IMR-90 (cell line): ENCODE results near the gene KIF5C. TPM values are rescaled to one million over a fixed set of nuclear protein-coding genes. Genes with fewer than 3 reads are reported as not detected.

Source experiments
- ATAC-seq: fragments of 200-7000 bp; cut with Tn5 transposase; 2 replicates; pipeline ENCODE4 v1.9.1; 2020; ENCODE audit warnings: low read depth, mild to moderate bottlenecking, moderate library complexity
- BruUV-seq: library from RNA; stranded (reverse); fragments of 400-500 nt; replicated peaks from 2 replicates; lab custom pipeline; 2021; lab: Mats Ljungman, UMichigan
- CTCF ChIA-PET: fragments of 300-600 bp; formaldehyde crosslinking; extraction: SDS; loops from one replicate; lab custom pipeline; 2021; ENCODE audit warnings: antibody characterized with exemption; lab: Yijun Ruan, JAX
- POLR2A ChIA-PET: fragments of 300-600 bp; sonication (Branson Sonifier 250); formaldehyde crosslinking; loops from one replicate; lab custom pipeline; 2022; ENCODE audit warnings: antibody characterized with exemption; ENCODE audit not compliant: unreplicated experiment; lab: Charles Lee
- DNase-seq: peaks from one replicate; pipeline ENCODE4 v3.0.0; 2013
- H2AFZ ChIP-seq: replicated peaks from 2 replicates; pipeline ENCODE3; 2013; ENCODE audit warnings: low read length, mild to moderate bottlenecking; ENCODE audit not compliant: poor library complexity
- H2AK5ac ChIP-seq: 2 replicates; pipeline ENCODE4 v1.6.1; 2013; ENCODE audit warnings: low read depth, low read length, inconsistent platforms
- H2AK9ac ChIP-seq: replicated peaks from 2 replicates; pipeline ENCODE3; 2013; ENCODE audit warnings: mild to moderate bottlenecking, low read depth, low read length, moderate library complexity; ENCODE audit not compliant: poor library complexity
- H2BK120ac ChIP-seq: 2 replicates; pipeline ENCODE4 v1.6.1; 2013; ENCODE audit warnings: low read depth, low read length, inconsistent platforms
- H2BK15ac ChIP-seq: 3 replicates; pipeline ENCODE4 v1.6.1; 2013; ENCODE audit warnings: low read depth, low read length, inconsistent platforms
- H2BK20ac ChIP-seq: 2 replicates; pipeline ENCODE4 v1.6.1; 2013; ENCODE audit warnings: low read depth, mild to moderate bottlenecking, inconsistent platforms, low read length, moderate library complexity
- H2BK5ac ChIP-seq: 2 replicates; pipeline ENCODE4 v1.6.1; 2013; ENCODE audit warnings: mild to moderate bottlenecking, low read depth, low read length, inconsistent platforms; ENCODE audit not compliant: poor library complexity, severe bottlenecking
- H3K14ac ChIP-seq: replicated peaks from 2 replicates; pipeline ENCODE4 v1.6.1; 2013; ENCODE audit warnings: low read depth, low read length, inconsistent platforms
- H3K18ac ChIP-seq: 2 replicates; pipeline ENCODE4 v1.6.1; 2013; ENCODE audit warnings: low read depth, low read length, control low read depth
- H3K23ac ChIP-seq: 2 replicates; pipeline ENCODE4 v1.6.1; 2013; ENCODE audit warnings: low read depth, low read length, inconsistent platforms
- H3K27ac ChIP-seq: 2 replicates; pipeline ENCODE4 v1.5.1; 2013; ENCODE audit warnings: mild to moderate bottlenecking, control low read depth, low read length; ENCODE audit not compliant: insufficient read depth
- H3K27me3 ChIP-seq: 2 replicates; pipeline ENCODE4 v1.6.1; 2013; ENCODE audit warnings: low read length; ENCODE audit not compliant: control insufficient read depth, insufficient read depth
- H3K36me3 ChIP-seq: 2 replicates; pipeline ENCODE4 v1.6.1; 2013; ENCODE audit warnings: low read length, mixed read lengths; ENCODE audit not compliant: control insufficient read depth, insufficient read depth
- H3K4ac ChIP-seq: 2 replicates; pipeline ENCODE4 v1.6.1; 2013; ENCODE audit warnings: low read depth, low read length, inconsistent platforms
- H3K4me1 ChIP-seq: 2 replicates; pipeline ENCODE4 v1.6.1; 2013; ENCODE audit warnings: low read length, mixed read lengths; ENCODE audit not compliant: control insufficient read depth, insufficient read depth
- H3K4me2 ChIP-seq: 2 replicates; pipeline ENCODE4 v1.6.1; 2013; ENCODE audit warnings: low read depth, mild to moderate bottlenecking, control low read depth, low read length, moderate library complexity
- H3K4me3 ChIP-seq: 2 replicates; pipeline ENCODE4 v1.5.1; 2013; ENCODE audit warnings: low read depth, mild to moderate bottlenecking, control low read depth, low read length, moderate library complexity; ENCODE audit not compliant: insufficient read depth
- H3K56ac ChIP-seq: 2 replicates; pipeline ENCODE4 v1.6.1; 2013; ENCODE audit warnings: low read length, inconsistent platforms; ENCODE audit not compliant: insufficient read depth; ENCODE audit errors: extremely low read depth
- H3K79me1 ChIP-seq, 2 experiments: 2 replicates each; pipeline ENCODE4 v1.6.1; 2013; ENCODE audit warnings: low read length in 2 of 2, inconsistent platforms in 1 of 2, low read depth in 1 of 2
- H3K9ac ChIP-seq: 2 replicates; pipeline ENCODE4 v1.6.1; 2013; ENCODE audit warnings: low read depth, low read length, control low read depth
- H3K9me1 ChIP-seq: 2 replicates; pipeline ENCODE4 v1.6.1; 2013; ENCODE audit warnings: low read length, inconsistent platforms; ENCODE audit not compliant: insufficient read depth
- H3K9me3 ChIP-seq: 2 replicates; pipeline ENCODE4 v1.6.1; 2013; ENCODE audit warnings: low read length; ENCODE audit not compliant: control insufficient read depth, insufficient read depth
- H4K20me1 ChIP-seq: 2 replicates; pipeline ENCODE4 v1.6.1; 2013; ENCODE audit warnings: low read length, inconsistent platforms; ENCODE audit not compliant: insufficient read depth
- H4K5ac ChIP-seq: 2 replicates; pipeline ENCODE4 v1.6.1; 2013; ENCODE audit warnings: mild to moderate bottlenecking, low read depth, low read length, control low read depth
- H4K8ac ChIP-seq, 2 experiments: 2 replicates each; pipeline ENCODE4 v1.6.1; 2013; ENCODE audit warnings: low read depth in 2 of 2, low read length in 2 of 2, control low read depth in 1 of 2, inconsistent platforms in 1 of 2
- H4K91ac ChIP-seq: 2 replicates; pipeline ENCODE4 v1.6.1; 2013; ENCODE audit warnings: low read depth, low read length, inconsistent platforms; ENCODE audit not compliant: insufficient read depth
- CEBPB ChIP-seq: IDR thresholded peaks from 2 replicates; pipeline ENCODE4 v1.6.1; 2012; ENCODE audit warnings: low read depth, low read length, improper control_type of control experiment
- CHD1 ChIP-seq: IDR thresholded peaks from 2 replicates; pipeline ENCODE4 v1.6.1; 2012; ENCODE audit warnings: low read depth, low read length, improper control_type of control experiment
- CTCF ChIP-seq: conservative IDR thresholded peaks from 2 replicates; pipeline ENCODE4 v1.5.1; 2012; ENCODE audit warnings: mild to moderate bottlenecking, low read depth, low read length, improper control_type of control experiment
- FOS ChIP-seq: fragments of 150-350 bp; IDR thresholded peaks from 2 replicates; pipeline ENCODE4 v1.6.1; 2016; ENCODE audit warnings: low read depth, low read length
- MAZ ChIP-seq: IDR thresholded peaks from 2 replicates; pipeline ENCODE4 v1.6.1; 2012; ENCODE audit warnings: low read depth, mild to moderate bottlenecking, low read length, improper control_type of control experiment, moderate library complexity, borderline replicate concordance
- MXI1 ChIP-seq: IDR thresholded peaks from 2 replicates; pipeline ENCODE4 v1.6.1; 2012; ENCODE audit warnings: low read depth, mild to moderate bottlenecking, low read length, moderate library complexity, borderline replicate concordance
- NFE2L2 ChIP-seq: fragments of 150-350 bp; IDR thresholded peaks from 2 replicates; pipeline ENCODE4 v1.6.1; 2016; ENCODE audit warnings: low read depth, mild to moderate bottlenecking, low read length
- RAD21 ChIP-seq: IDR thresholded peaks from 2 replicates; pipeline ENCODE4 v1.6.1; 2012; ENCODE audit warnings: low read length, improper control_type of control experiment
- RFX5 ChIP-seq: IDR thresholded peaks from 2 replicates; pipeline ENCODE4 v1.8.0; 2012; ENCODE audit warnings: low read depth, mild to moderate bottlenecking, low read length, moderate library complexity
- SMC3 ChIP-seq: fragments of 150-350 bp; IDR thresholded peaks from 2 replicates; pipeline ENCODE4 v1.6.1; 2016; ENCODE audit warnings: low read depth, mild to moderate bottlenecking, antibody characterized with exemption, low read length, moderate library complexity
- WGBS, 2 experiments: methylation state at CpG; one replicate each; pipeline versions ENCODE4 v1.1.5 to v1.1.7; 2013; ENCODE audit warnings: missing lambda C conversion rate in 2 of 2; ENCODE audit not compliant: insufficient read length in 1 of 2; ENCODE audit errors: extremely low coverage in 2 of 2; 5-methylcytosine and 5-hydroxymethylcytosine counted together
- dilution Hi-C: fragments of 300-500 bp; cut with HindIII; formaldehyde crosslinking; loops from one replicate; pipeline ENCODE4 v1.14.3; 2018; ENCODE audit warnings: low sequenced_read_pairs; ENCODE audit not compliant: unreplicated experiment
- in situ Hi-C: fragments of 300-500 bp; cut with MboI; formaldehyde crosslinking; loops from 3 replicates; pipeline ENCODE4 v1.14.3; 2019; ENCODE audit warnings: low sequenced_read_pairs, inconsistent platforms, mixed read lengths
- intact Hi-C: fragments of 100-400 bp; cut with micrococcal nuclease; formaldehyde crosslinking; loops from 2 replicates; pipeline ENCODE4 v1.10.0; 2022
- polyA plus RNA-seq, 3 experiments: library from polyadenylated mRNA; depleted of rRNA; stranded (reverse); fragments of >200 nt; gene quantifications; 2 replicates each; pipeline ENCODE4 v1.2.3, GENCODE V29; 2012; ENCODE audit warnings: low replicate concordance in 1 of 3
- total RNA-seq: library from RNA; depleted of rRNA; stranded (reverse); fragments of >200 nt; gene quantifications from 2 replicates; pipeline ENCODE4 v1.2.3, GENCODE V29; 2012
- TF ChIP-seq, protein P1 (sequence below): fragments of 150-350 bp; IDR thresholded peaks from 2 replicates; pipeline ENCODE4 v1.6.1; 2016; ENCODE audit warnings: low read depth, mild to moderate bottlenecking, low read length, moderate library complexity, borderline replicate concordance
- TF ChIP-seq, protein P2 (sequence below): fragments of 150-350 bp; IDR thresholded peaks from 2 replicates; pipeline ENCODE4 v1.6.1; 2017; ENCODE audit warnings: mild to moderate bottlenecking, antibody characterized with exemption, low read length, low read depth

Gene KIF5C
- total and polyA plus RNA-seq, 2 of the 4 experiments (the other 2 are of a cell fraction) = 0.10 to 0.18 TPM

DNA sequence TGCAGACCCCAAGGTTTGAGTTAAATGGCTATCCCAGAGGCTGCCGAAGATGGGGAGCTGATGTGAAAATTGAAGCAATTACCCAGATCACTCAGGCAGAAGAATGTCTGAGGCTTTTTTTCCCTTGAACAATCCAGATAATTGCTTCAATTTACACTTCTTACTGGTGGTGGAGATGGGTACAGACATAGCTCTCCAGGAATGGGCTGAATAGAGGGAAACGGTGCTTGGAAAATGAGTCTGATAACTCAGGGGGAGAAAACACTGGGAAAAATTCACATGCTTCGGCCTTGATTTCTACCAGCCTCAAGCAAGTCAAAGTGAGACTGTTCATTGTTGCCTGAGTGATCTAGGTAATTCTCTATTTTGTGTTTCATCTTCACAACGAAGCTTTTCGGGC, 9.5 kb upstream of the KIF5C start:
- no peak overlapping the region for H3K9ac ChIP-seq
- H4K91ac ChIP-seq = no peak overlapping the region
- no peak overlapping the region for H3K23ac ChIP-seq
- no peak overlapping the region for H2BK20ac ChIP-seq
- no peak overlapping the region for H3K56ac ChIP-seq
- no peaks in the 10 kb centered on the region for H3K9me1 ChIP-seq
- no TSS peak for BruUV-seq
- no peak overlapping the region for H2AK5ac ChIP-seq
- no peaks in the 10 kb centered on the region for H3K79me1 ChIP-seq
- H3K4ac ChIP-seq = no peak overlapping the region
- no peaks in the 10 kb centered on the region for H3K4me1 ChIP-seq
- H3K4me2 ChIP-seq = no peak overlapping the region
- no peaks in the 10 kb centered on the region for H3K9me3 ChIP-seq
- dilution Hi-C loops (no loop called here), intact Hi-C loops (no loop called here), in situ Hi-C loops (no loop called here)
- ChIA-PET POLR2A (no interaction called here), CTCF (no interaction called here)
- H3K4me3 ChIP-seq = no peak overlapping the region
- no peaks in the 10 kb centered on the region for H4K20me1 ChIP-seq
- no peak overlapping the region for H3K18ac ChIP-seq
- H4K8ac ChIP-seq = no peak overlapping the region
- H3K27me3 ChIP-seq = no peaks in the 10 kb centered on the region
- ATAC-seq (no peak), DNase-seq (no peak)
- no peak overlapping the region for H4K5ac ChIP-seq
- TF ChIP-seq MAZ = no peak
- TF ChIP-seq CHD1 = no peak
- TF ChIP-seq CEBPB = no peak
- no peak for TF ChIP-seq RAD21
- no peak for TF ChIP-seq MXI1
- TF ChIP-seq, protein P1, sequence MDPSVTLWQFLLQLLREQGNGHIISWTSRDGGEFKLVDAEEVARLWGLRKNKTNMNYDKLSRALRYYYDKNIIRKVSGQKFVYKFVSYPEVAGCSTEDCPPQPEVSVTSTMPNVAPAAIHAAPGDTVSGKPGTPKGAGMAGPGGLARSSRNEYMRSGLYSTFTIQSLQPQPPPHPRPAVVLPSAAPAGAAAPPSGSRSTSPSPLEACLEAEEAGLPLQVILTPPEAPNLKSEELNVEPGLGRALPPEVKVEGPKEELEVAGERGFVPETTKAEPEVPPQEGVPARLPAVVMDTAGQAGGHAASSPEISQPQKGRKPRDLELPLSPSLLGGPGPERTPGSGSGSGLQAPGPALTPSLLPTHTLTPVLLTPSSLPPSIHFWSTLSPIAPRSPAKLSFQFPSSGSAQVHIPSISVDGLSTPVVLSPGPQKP = no peak
- TF ChIP-seq CTCF = no peak
- TF ChIP-seq RFX5 = no peak
- TF ChIP-seq SMC3 = no peak
- no peak for TF ChIP-seq NFE2L2
- TF ChIP-seq, protein P2, sequence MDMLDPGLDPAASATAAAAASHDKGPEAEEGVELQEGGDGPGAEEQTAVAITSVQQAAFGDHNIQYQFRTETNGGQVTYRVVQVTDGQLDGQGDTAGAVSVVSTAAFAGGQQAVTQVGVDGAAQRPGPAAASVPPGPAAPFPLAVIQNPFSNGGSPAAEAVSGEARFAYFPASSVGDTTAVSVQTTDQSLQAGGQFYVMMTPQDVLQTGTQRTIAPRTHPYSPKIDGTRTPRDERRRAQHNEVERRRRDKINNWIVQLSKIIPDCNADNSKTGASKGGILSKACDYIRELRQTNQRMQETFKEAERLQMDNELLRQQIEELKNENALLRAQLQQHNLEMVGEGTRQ = no peak
- no peak for TF ChIP-seq FOS
- H3K36me3 ChIP-seq = no peaks in the 10 kb centered on the region
- no peak overlapping the region for H2BK120ac ChIP-seq
- H2AFZ ChIP-seq = no peak overlapping the region
- H3K27ac ChIP-seq = no peak overlapping the region
- H3K14ac ChIP-seq = no peak overlapping the region
- H2BK5ac ChIP-seq = no peak overlapping the region
- no peak overlapping the region for H2BK15ac ChIP-seq
- H2AK9ac ChIP-seq = no peak overlapping the region
- WGBS, 2 experiments = no CpG with 5 or more reads among the region's 5 CpGs
